ENCODE results near the gene FAM241B.

- TF ChIP-seq POLR2A (IDR thresholded peaks at IDR 0.05): no peak
- no peak for TF ChIP-seq CTCF (IDR thresholded peaks at IDR 0.05 in 4 of 5, conservative IDR thresholded peaks at IDR 0.05 in 1 of 5)
Observed at GRCh38 chr10:69642747-69643146, 12.7 kb downstream of the FAM241B start.

Data from gastrocnemius medialis (tissue), 4 donors.